Measurements from ENCODE around the gene ISG20. TPM values are rescaled to one million over a fixed set of nuclear protein-coding genes. Genes with fewer than 3 reads are reported as not detected.

The ISG20 gene
- polyA plus RNA-seq, 1 experiment: 4.2 TPM

- ChIA-PET CTCF (interaction anchor here (0.6 to 6.7 kb wide), 28 partner anchors 9 to 520 kb away, joined by 3 to 72 read pairs (median 3); partner anchors contain the start of genes HAPLN3 and ISG20), POLR2A (no interaction called here)
- H3K4me3 ChIP-seq (ENCODE audit: low read depth, low read length): no peak overlapping the region
- no peaks in the 10 kb centered on the region for H3K36me3 ChIP-seq (ENCODE audit: control insufficient read depth, insufficient read depth, low read length)
- no peak for TF ChIP-seq CTCF (IDR thresholded peaks at IDR 0.05; ENCODE audit: insufficient read depth, low read depth, low read length)
- no peak for DNase-seq (ENCODE audit: low read depth)
- 0 out of 2 replicates have a peak, but pooled peaks cover 1% of the 10 kb centered on the region for H3K27me3 ChIP-seq (ENCODE audit: control insufficient read depth, insufficient read depth, low read length)
These were observed 19.5 kb downstream of the ISG20 start for GRCh38 chr15:88658070-88658965.

- CTCF ChIA-PET: interaction anchor here (0.6 to 6.7 kb wide), 9 partner anchors 11 to 246 kb away, joined by 3 to 72 read pairs (median 7); partner anchors contain the start of gene ISG20
- TF ChIP-seq CTCF (IDR thresholded peaks at IDR 0.05; ENCODE audit: insufficient read depth, low read depth, low read length): no peak
- no peaks in the 10 kb centered on the region for H3K36me3 ChIP-seq (ENCODE audit: control insufficient read depth, insufficient read depth, low read length)
- POLR2A ChIA-PET: no interaction called here
- DNase-seq (ENCODE audit: low read depth): no peak
- H3K4me3 ChIP-seq (ENCODE audit: low read depth, low read length): no peak overlapping the region
- peaks cover 1% of the 10 kb centered on the region; the same call in 1 of the 2 replicates for H3K27me3 ChIP-seq (ENCODE audit: control insufficient read depth, insufficient read depth, low read length)
These were observed 20.4 kb downstream of the ISG20 start for GRCh38 chr15:88658972-88659931.

GRCh38 chr15:88661041-88661700 is 22.4 kb downstream of the ISG20 start:
- ChIA-PET POLR2A (no interaction called here), CTCF (interaction anchor here (1.4 to 6.7 kb wide), 2 partner anchors 173 to 244 kb away, joined by 4 to 72 read pairs; no protein-coding TSS in a partner anchor)
- Histone ChIP-seq H3K4me3 (ENCODE audit: low read depth, low read length) (no peak overlapping the region), H3K27me3 (ENCODE audit: control insufficient read depth, insufficient read depth, low read length) (peaks cover 1% of the 10 kb centered on the region; the same call in 1 of the 2 replicates), H3K36me3 (ENCODE audit: control insufficient read depth, insufficient read depth, low read length) (no peaks in the 10 kb centered on the region)
- no peak for TF ChIP-seq CTCF (IDR thresholded peaks at IDR 0.05; ENCODE audit: insufficient read depth, low read depth, low read length)
- DNase-seq (ENCODE audit: low read depth): no peak

GRCh38 chr15:88661761-88662556 is 23.1 kb downstream of the ISG20 start:
- no peaks in the 10 kb centered on the region for H3K36me3 ChIP-seq (ENCODE audit: control insufficient read depth, insufficient read depth, low read length)
- peaks cover 1% of the 10 kb centered on the region; the same call in 1 of the 2 replicates for H3K27me3 ChIP-seq (ENCODE audit: control insufficient read depth, insufficient read depth, low read length)
- POLR2A ChIA-PET: no interaction called here
- no peak for TF ChIP-seq CTCF (IDR thresholded peaks at IDR 0.05; ENCODE audit: insufficient read depth, low read depth, low read length)
- no peak for DNase-seq (ENCODE audit: low read depth)
- H3K4me3 ChIP-seq (ENCODE audit: low read depth, low read length): no peak overlapping the region
- CTCF ChIA-PET: interaction anchor here (1.4 to 6.7 kb wide), 2 partner anchors 172 to 243 kb away, joined by 4 to 72 read pairs; no protein-coding TSS in a partner anchor

All from BJ (cell line).